BE2C (cell line): ENCODE data around the gene ZNF248.

Experiments used
- DNase-seq: peaks from one replicate; pipeline ENCODE4 v3.0.0-alpha.2; 2020
- H3K27me3 ChIP-seq: fragments of 250-450 bp; sonication (Bioruptor Pico); 2 replicates; pipeline ENCODE4 v1.5.1; 2020; ENCODE audit warnings: mild to moderate bottlenecking
- H3K36me3 ChIP-seq: fragments of 250-450 bp; sonication (Bioruptor Pico); 2 replicates; pipeline ENCODE4 v1.5.1; 2020; ENCODE audit warnings: mild to moderate bottlenecking
- H3K4me1 ChIP-seq: fragments of 250-450 bp; sonication (Bioruptor Pico); 2 replicates; pipeline ENCODE4 v1.5.1; 2020
- H3K4me3 ChIP-seq: 2 replicates; pipeline ENCODE4 v1.5.1; 2011; ENCODE audit warnings: low read depth, low read length
- H3K9me3 ChIP-seq: fragments of 250-450 bp; sonication (Bioruptor Pico); 2 replicates; pipeline ENCODE4 v1.5.1; 2020
- TF ChIP-seq, protein P1 (sequence below): IDR thresholded peaks from 2 replicates; pipeline ENCODE4 v1.5.1; 2012; ENCODE audit warnings: mild to moderate bottlenecking, low read depth, low read length

The ZNF248 gene

DNA sequence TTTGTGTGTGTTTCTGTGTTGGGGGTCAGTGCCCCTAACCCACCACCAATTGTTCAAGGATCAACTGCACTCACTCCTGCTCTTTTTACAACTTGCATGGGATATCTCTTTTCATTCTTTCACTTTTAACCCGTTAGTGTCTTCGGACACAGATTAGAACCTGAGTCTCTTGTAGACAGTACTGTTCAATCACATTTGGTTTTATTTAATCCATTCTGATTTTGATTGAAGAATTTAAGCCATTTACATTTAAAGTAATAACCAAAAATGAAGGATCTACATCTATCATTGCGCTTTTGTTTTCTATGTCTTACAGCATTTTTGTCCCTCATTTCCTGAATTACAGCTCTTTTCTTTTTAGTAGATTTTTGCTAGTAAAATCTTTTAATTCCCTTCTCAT is 43.6 kb downstream of the ZNF248 start:
- Histone ChIP-seq H3K4me1 (no peaks in the 10 kb centered on the region), H3K36me3 (no peaks in the 10 kb centered on the region), H3K4me3 (no peak overlapping the region), H3K9me3 (no peaks in the 10 kb centered on the region), H3K27me3 (no peaks in the 10 kb centered on the region)
- no peak for DNase-seq
- TF ChIP-seq, protein P1, sequence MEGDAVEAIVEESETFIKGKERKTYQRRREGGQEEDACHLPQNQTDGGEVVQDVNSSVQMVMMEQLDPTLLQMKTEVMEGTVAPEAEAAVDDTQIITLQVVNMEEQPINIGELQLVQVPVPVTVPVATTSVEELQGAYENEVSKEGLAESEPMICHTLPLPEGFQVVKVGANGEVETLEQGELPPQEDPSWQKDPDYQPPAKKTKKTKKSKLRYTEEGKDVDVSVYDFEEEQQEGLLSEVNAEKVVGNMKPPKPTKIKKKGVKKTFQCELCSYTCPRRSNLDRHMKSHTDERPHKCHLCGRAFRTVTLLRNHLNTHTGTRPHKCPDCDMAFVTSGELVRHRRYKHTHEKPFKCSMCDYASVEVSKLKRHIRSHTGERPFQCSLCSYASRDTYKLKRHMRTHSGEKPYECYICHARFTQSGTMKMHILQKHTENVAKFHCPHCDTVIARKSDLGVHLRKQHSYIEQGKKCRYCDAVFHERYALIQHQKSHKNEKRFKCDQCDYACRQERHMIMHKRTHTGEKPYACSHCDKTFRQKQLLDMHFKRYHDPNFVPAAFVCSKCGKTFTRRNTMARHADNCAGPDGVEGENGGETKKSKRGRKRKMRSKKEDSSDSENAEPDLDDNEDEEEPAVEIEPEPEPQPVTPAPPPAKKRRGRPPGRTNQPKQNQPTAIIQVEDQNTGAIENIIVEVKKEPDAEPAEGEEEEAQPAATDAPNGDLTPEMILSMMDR, result no peak

DNA sequence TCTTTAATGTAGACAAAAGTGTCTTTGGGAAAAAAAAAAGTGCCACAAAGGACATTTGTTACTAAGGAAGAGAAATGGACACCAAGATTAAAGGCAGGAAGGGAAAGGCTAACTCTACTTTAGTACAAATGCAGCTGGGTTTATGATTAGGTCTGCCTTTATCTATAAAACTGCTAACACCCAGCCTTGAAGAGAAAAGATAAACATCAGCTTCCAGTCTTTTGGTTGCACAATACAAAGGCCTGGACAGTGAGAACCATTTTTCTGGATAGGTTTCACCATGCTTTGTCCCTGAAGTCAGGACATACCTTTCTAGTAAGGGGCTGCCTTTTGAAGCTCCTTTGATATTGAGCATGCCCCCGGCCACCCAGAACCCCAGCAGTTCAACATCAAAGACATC is 45.1 kb downstream of the ZNF248 start:
- DNase-seq, result no peak
- H3K27me3 ChIP-seq, result no peaks in the 10 kb centered on the region
- no peak overlapping the region for H3K4me3 ChIP-seq
- H3K4me1 ChIP-seq, result no peaks in the 10 kb centered on the region
- H3K9me3 ChIP-seq, result no peaks in the 10 kb centered on the region
- TF ChIP-seq, protein P1, result no peak
- no peaks in the 10 kb centered on the region for H3K36me3 ChIP-seq

DNA sequence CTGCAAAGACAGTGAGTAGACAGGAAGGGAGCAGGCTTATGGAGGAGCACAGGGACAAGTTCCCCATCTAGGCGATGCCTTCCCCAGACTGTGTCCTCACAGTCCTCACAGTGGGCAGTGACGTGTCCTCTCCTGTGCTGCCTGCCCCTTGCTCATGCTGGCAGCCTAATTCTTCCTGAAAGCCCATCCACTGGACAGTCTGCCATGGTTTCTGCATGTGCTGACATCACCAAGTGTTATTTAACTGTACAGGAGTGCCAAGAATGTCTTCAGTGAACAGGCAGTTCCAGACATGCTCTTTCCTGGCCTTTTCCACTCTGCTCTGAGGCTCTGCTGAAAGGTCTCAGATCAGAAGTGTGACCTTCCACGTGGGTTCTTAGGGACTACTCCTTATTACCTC is 54.1 kb downstream of the ZNF248 start:
- H3K27me3 ChIP-seq, result no peaks in the 10 kb centered on the region
- TF ChIP-seq, protein P1, result no peak
- H3K36me3 ChIP-seq, result no peaks in the 10 kb centered on the region
- H3K4me1 ChIP-seq, result no peaks in the 10 kb centered on the region
- no peak overlapping the region for H3K4me3 ChIP-seq
- H3K9me3 ChIP-seq, result no peaks in the 10 kb centered on the region
- no peak for DNase-seq

DNA sequence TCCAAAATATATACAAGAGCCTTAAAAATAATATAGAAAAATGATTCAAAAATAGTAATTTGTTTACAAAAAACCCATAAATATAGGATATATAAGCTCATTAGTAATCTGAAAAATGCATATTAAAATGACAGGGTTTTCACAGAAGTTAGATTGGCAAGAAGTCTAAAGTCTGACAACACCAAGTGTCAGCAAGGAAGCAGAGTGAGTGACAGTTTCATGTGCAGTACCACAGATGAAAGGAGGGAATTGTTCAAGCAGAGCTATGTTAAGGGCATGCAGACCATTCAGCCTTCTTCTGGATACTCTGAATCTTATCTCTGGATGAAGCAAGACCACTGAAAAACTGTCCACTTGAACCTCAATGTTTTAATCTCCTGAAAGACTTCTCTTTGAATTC is 55.9 kb downstream of the ZNF248 start:
- Histone ChIP-seq H3K4me1 (no peaks in the 10 kb centered on the region), H3K36me3 (no peaks in the 10 kb centered on the region), H3K27me3 (no peaks in the 10 kb centered on the region), H3K9me3 (no peaks in the 10 kb centered on the region), H3K4me3 (no peak overlapping the region)
- DNase-seq, result no peak
- TF ChIP-seq, protein P1, result no peak

DNA sequence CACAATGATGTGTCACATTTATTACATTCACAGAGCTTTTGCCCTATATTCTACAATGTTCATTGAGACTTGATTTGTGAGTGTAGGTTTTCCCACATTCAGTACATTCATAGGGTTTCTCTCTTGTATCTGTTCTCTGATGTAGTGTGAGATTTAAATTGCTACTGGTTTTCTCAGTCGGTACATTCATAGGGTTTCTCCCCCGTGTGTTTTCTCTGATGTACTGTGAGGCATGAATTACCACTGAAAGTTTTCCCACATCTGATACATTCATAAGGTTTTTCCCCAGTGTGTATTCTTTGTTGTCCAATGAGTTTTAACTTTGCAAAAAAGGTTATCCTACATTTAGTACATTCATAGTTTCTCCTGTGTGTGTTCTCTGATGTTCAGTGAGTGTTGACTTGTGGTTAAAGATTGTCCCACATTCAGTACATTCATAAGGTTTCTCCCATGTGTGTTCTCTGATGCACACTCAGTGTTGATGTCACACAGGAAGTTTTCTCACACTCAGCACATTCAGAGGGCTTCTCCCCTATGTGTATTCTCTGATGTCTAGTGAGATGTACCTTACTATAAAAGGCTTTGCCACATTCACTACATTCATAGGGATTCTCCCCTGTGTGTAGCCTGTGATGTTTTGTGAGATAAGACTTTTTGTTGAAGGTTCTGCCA is 63.0 kb downstream of the ZNF248 start:
- TF ChIP-seq, protein P1, result no peak
- Histone ChIP-seq H3K9me3 (no peaks in the 10 kb centered on the region), H3K4me1 (no peaks in the 10 kb centered on the region), H3K27me3 (no peaks in the 10 kb centered on the region), H3K4me3 (no peak overlapping the region), H3K36me3 (no peaks in the 10 kb centered on the region)
- DNase-seq, result no peak

DNA sequence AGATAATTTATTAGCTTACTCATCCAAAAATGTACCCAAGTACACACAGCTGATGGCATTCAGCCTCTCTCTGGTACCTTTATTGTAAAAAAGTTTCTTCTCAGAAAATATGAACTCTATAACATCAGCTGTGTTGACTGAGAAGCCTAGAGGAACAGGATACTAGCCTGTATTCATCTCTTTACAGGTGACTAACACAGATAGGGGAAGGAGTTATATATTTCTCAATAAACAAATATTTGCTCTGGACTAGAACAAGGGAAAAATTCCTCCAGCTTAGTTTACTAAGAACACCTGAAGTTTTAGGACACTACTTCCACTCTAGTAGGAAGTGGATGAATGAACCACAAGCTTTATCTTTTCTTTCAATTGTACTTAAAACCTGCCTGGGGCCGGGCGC is 67.8 kb downstream of the ZNF248 start:
- no peak overlapping the region for H3K4me3 ChIP-seq
- H3K9me3 ChIP-seq, result no peaks in the 10 kb centered on the region
- no peak for DNase-seq
- no peaks in the 10 kb centered on the region for H3K4me1 ChIP-seq
- H3K27me3 ChIP-seq, result no peaks in the 10 kb centered on the region
- H3K36me3 ChIP-seq, result no peaks in the 10 kb centered on the region
- TF ChIP-seq, protein P1, result no peak
